Measurements from ENCODE around the gene PSMA3.
A peak's percentile ranks its signal among the peaks of the same experiment; 100 is the strongest.

The PSMA3 gene

GRCh38 chr14:58272588-58273372 lies 28.1 kb downstream of the PSMA3 start:
- no peak for DNase-seq

GRCh38 chr14:58274881-58275280 lies 30.2 kb downstream of the PSMA3 start:
- no peak for DNase-seq

- no peak for DNase-seq
Observed at GRCh38 chr14:58275527-58276190, 31.0 kb downstream of the PSMA3 start.

- DNase-seq: no peak
Observed at GRCh38 chr14:58276208-58276607, 31.6 kb downstream of the PSMA3 start.

- DNase-seq: no peak
Observed at GRCh38 chr14:58278177-58278576, 33.5 kb downstream of the PSMA3 start.

GRCh38 chr14:58280954-58281787 lies 36.5 kb downstream of the PSMA3 start:
- no peak for DNase-seq

GRCh38 chr14:58281969-58282368 lies 37.3 kb downstream of the PSMA3 start:
- no peak for DNase-seq

- DNase-seq: no peak
Observed at GRCh38 chr14:58282925-58283593, 38.4 kb downstream of the PSMA3 start.

GRCh38 chr14:58283730-58284129 lies 39.1 kb downstream of the PSMA3 start:
- DNase-seq: no peak

GRCh38 chr14:58285132-58285531 lies 40.5 kb downstream of the PSMA3 start:
- DNase-seq: no peak

- no peak for DNase-seq
Observed at GRCh38 chr14:58287607-58288042, 43.0 kb downstream of the PSMA3 start.

- no peak for DNase-seq
Observed at GRCh38 chr14:58288106-58288792, 43.6 kb downstream of the PSMA3 start.

GRCh38 chr14:58291646-58292045 lies 47.0 kb downstream of the PSMA3 start:
- DNase-seq: no peak

GRCh38 chr14:58292187-58292586 lies 47.5 kb downstream of the PSMA3 start:
- no peak for DNase-seq

GRCh38 chr14:58294201-58294600 lies 49.6 kb downstream of the PSMA3 start:
- DNase-seq: no peak

- DNase-seq: no peak
Observed at GRCh38 chr14:58296726-58297125, 52.1 kb downstream of the PSMA3 start.

GRCh38 chr14:58297412-58297761 lies 52.7 kb downstream of the PSMA3 start:
- DNase-seq: no peak

GRCh38 chr14:58297762-58298476 lies 53.3 kb downstream of the PSMA3 start:
- peak; percentile 99 for DNase-seq

GRCh38 chr14:58298477-58299400 lies 54.1 kb downstream of the PSMA3 start, which contains the start of gene ARID4A:
Gene ARID4A, plus strand, starts transcription at chr14:58298555. Its CDS starts 1,300 bp downstream, at chr14:58299855.
- DNase-seq: no peak
